ENCODE data around the gene RNASEL.

RNASEL gene

GRCh38 chr1:182595641-182596240, 6.7 kb upstream of the RNASEL start:
- H3K4me3 ChIP-seq (ENCODE audit: low read depth, low read length) = no peak overlapping the region
- peak; percentile 94 for TF ChIP-seq CTCF (IDR thresholded peaks at IDR 0.05; ENCODE audit: low read depth, low read length, missing control alignments)
- in situ Hi-C loops (cut with HindIII; ENCODE audit: low pct_ligation_motif_present, low sequenced_read_pairs) = loop anchor here (10.0 kb wide), 1 partner anchor 189 kb away; the partner anchor contains the start of gene NPL
- H3K27ac ChIP-seq = no peak overlapping the region
- peak; percentile 76 for DNase-seq
- H3K27me3 ChIP-seq (replicated peaks) = no peaks in the 10 kb centered on the region
- H3K36me3 ChIP-seq (replicated peaks) = no peaks in the 10 kb centered on the region

GRCh38 chr1:182589931-182590330, 875 bp upstream of the RNASEL start:
- TF ChIP-seq CTCF (IDR thresholded peaks at IDR 0.05; ENCODE audit: low read depth, low read length, missing control alignments) = no peak
- no peak overlapping the region for H3K27ac ChIP-seq
- no peak overlapping the region for H3K4me3 ChIP-seq (ENCODE audit: low read depth, low read length)
- no peak for DNase-seq
- in situ Hi-C loops (cut with HindIII; ENCODE audit: low pct_ligation_motif_present, low sequenced_read_pairs) = loop anchor here (10.0 kb wide), 1 partner anchor 195 kb away; the partner anchor contains the start of gene NPL
- H3K36me3 ChIP-seq (replicated peaks) = no peaks in the 10 kb centered on the region
- H3K27me3 ChIP-seq (replicated peaks) = no peaks in the 10 kb centered on the region

- Histone ChIP-seq H3K36me3 (replicated peaks) (no peaks in the 10 kb centered on the region), H3K4me3 (ENCODE audit: low read depth, low read length) (no peak overlapping the region), H3K27ac (no peak overlapping the region), H3K27me3 (replicated peaks) (no peaks in the 10 kb centered on the region)
- DNase-seq = no peak
- TF ChIP-seq CTCF (IDR thresholded peaks at IDR 0.05; ENCODE audit: low read depth, low read length, missing control alignments) = no peak
- in situ Hi-C loops (cut with HindIII; ENCODE audit: low pct_ligation_motif_present, low sequenced_read_pairs) = no loop called here
Observed at GRCh38 chr1:182589520-182589919, 464 bp upstream of the RNASEL start.

- in situ Hi-C loops (cut with HindIII; ENCODE audit: low pct_ligation_motif_present, low sequenced_read_pairs) = no loop called here
- Histone ChIP-seq H3K27ac (no peak overlapping the region), H3K36me3 (replicated peaks) (no peaks in the 10 kb centered on the region), H3K4me3 (ENCODE audit: low read depth, low read length) (peak overlapping the region; percentile 70), H3K27me3 (replicated peaks) (no peaks in the 10 kb centered on the region)
- no peak for DNase-seq
- TF ChIP-seq CTCF (IDR thresholded peaks at IDR 0.05; ENCODE audit: low read depth, low read length, missing control alignments) = no peak
Observed at GRCh38 chr1:182587666-182588499, 1.2 kb downstream of the RNASEL start.

- Histone ChIP-seq H3K4me3 (ENCODE audit: low read depth, low read length) (no peak overlapping the region), H3K27ac (no peak overlapping the region), H3K36me3 (replicated peaks) (no peaks in the 10 kb centered on the region), H3K27me3 (replicated peaks) (no peaks in the 10 kb centered on the region)
- no peak for TF ChIP-seq CTCF (IDR thresholded peaks at IDR 0.05; ENCODE audit: low read depth, low read length, missing control alignments)
- in situ Hi-C loops (cut with HindIII; ENCODE audit: low pct_ligation_motif_present, low sequenced_read_pairs) = no loop called here
- no peak for DNase-seq
Observed at GRCh38 chr1:182587093-182587492, 2.0 kb downstream of the RNASEL start.

Data from brain microvascular endothelial cell (primary cell).